Measurements from ENCODE around the gene ITGB4. TPM values are rescaled to one million over a fixed set of nuclear protein-coding genes. Genes with fewer than 3 reads are reported as not detected.

ITGB4 gene
- total and polyA plus RNA-seq, 2 of the 13 experiments (the other 11 are each of a cell fraction or from before 2014, with no cell fraction given) = 6.9 to 14.5 TPM

DNA sequence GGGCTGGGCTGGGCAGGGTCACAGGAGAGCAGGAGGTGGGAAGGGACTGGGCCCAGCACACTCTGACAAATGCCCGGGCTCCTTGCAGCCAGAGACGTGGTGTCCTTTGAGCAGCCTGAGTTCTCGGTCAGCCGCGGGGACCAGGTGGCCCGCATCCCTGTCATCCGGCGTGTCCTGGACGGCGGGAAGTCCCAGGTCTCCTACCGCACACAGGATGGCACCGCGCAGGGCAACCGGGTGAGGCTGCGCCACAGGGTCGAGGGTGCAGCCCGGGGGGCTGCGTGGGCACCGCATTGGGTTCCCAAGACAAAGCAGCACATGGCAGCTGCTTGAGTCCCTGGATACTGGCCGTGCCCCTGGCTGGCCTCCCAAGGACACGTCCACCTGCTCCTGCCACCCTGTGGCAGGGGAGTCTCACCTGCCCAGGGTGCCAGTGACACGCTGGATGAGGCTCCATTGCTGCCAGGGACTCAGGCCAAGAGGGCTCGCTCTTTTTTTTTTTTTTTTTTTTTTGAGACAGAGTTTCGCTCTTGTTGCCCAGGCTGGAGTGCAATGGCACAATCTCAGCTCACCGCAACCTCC, 22.5 kb downstream of the ITGB4 start:
- ATAC-seq (no peak), FAIRE-seq (no peak), DNase-seq (ENCODE audit: low spot score) (no peak)
- WGBS (ENCODE audit: low lambda C conversion rate) = 78% methylated on average over 5 of the region's 25 CpGs
- CTCF ChIA-PET (ENCODE audit: low intra/inter-chr PET ratio, low total read pairs) = no interaction called here
- Histone ChIP-seq H2AFZ (ENCODE audit: low read length) (no peak overlapping the region), H3K4me1 (ENCODE audit: insufficient read depth, low read length) (peaks cover 21% of the 10 kb centered on the region), H3K9ac (ENCODE audit: insufficient read depth, low read depth, low read length) (no peak overlapping the region), H3K27me3 (ENCODE audit: control insufficient read depth in 1 of 2, insufficient read depth in 2 of 2, low read length in 2 of 2) (peaks cover 0 to 4% of the 10 kb centered on the region in 2 experiments; a peak in 2 of 5 replicates), H3K4me3 (replicated peaks in 1 of 3; ENCODE audit: insufficient read depth in 1 of 3, low read depth in 2 of 3, low read length in 3 of 3) (no peak overlapping the region), H3K79me2 (ENCODE audit: insufficient read depth, low read length) (no peaks in the 10 kb centered on the region), H3K9me3 (ENCODE audit: low read length) (no peaks in the 10 kb centered on the region), H3K27ac (ENCODE audit: extremely low read length, insufficient read depth, low read length) (no peak overlapping the region), H3K4me2 (ENCODE audit: low read depth, low read length) (no peak overlapping the region), H4K20me1 (ENCODE audit: insufficient read depth, low read length) (no peaks in the 10 kb centered on the region), H3K36me3 (replicated peaks in 1 of 2; ENCODE audit: control insufficient read depth in 1 of 2, insufficient read depth in 2 of 2, low read length in 2 of 2) (no peaks in the 10 kb centered on the region)
- TF ChIP-seq HNRNPL (IDR thresholded peaks at IDR 0.05; ENCODE audit: low read depth, low read length) (peak; percentile 62; the same call in 1 of the 2 replicates), KMT2B (CRISPR knock-in tag; IDR thresholded peaks at IDR 0.05) (no peak), CTCF (CRISPR knock-in tag; IDR thresholded peaks at IDR 0.05) (0 out of 2 replicates have a peak, but pooled peaks have one; percentile 8)
- intact Hi-C loops (cut with micrococcal nuclease; ENCODE audit: unreplicated experiment) (no loop called here), in situ Hi-C loops (cut with HindIII; ENCODE audit: extremely low pct_ligation_motif_present, low pct_unique_long_range_greater_than_20kb) (no loop called here)
- no TSS peak for BruUV-seq (replicated peaks)
- POLR2A ChIA-PET = no interaction called here

DNA sequence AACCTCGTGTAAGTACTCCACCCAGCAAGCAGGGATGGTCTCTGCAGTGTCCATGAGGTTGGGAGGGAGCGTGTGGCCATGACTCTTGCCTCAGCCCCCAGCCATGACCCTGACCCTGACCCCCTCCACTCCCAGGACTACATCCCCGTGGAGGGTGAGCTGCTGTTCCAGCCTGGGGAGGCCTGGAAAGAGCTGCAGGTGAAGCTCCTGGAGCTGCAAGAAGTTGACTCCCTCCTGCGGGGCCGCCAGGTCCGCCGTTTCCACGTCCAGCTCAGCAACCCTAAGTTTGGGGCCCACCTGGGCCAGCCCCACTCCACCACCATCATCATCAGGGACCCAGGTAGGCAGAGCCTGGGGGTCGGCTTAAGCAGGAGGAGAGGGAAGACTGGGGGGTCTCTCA, 27.4 kb downstream of the ITGB4 start:
- Histone ChIP-seq H3K9me3 (ENCODE audit: low read length) (no peaks in the 10 kb centered on the region), H4K20me1 (ENCODE audit: insufficient read depth, low read length) (no peaks in the 10 kb centered on the region), H3K27me3 (ENCODE audit: control insufficient read depth in 1 of 2, insufficient read depth in 2 of 2, low read length in 2 of 2) (no peaks in the 10 kb centered on the region), H3K27ac (ENCODE audit: extremely low read length, insufficient read depth, low read length) (no peak overlapping the region), H3K4me1 (ENCODE audit: insufficient read depth, low read length) (peaks cover 36% of the 10 kb centered on the region), H3K79me2 (ENCODE audit: insufficient read depth, low read length) (no peaks in the 10 kb centered on the region), H3K4me3 (replicated peaks in 1 of 3; ENCODE audit: insufficient read depth in 1 of 3, low read depth in 2 of 3, low read length in 3 of 3) (no peak overlapping the region), H3K4me2 (ENCODE audit: low read depth, low read length) (no peak overlapping the region), H3K9ac (ENCODE audit: insufficient read depth, low read depth, low read length) (no peak overlapping the region), H3K36me3 (replicated peaks in 1 of 2; ENCODE audit: control insufficient read depth in 1 of 2, insufficient read depth in 2 of 2, low read length in 2 of 2) (no peaks in the 10 kb centered on the region), H2AFZ (ENCODE audit: low read length) (no peak overlapping the region)
- DNase-seq (ENCODE audit: low spot score) (no peak), ATAC-seq (no peak), FAIRE-seq (no peak)
- no TSS peak for BruUV-seq (replicated peaks)
- in situ Hi-C loops (cut with HindIII; ENCODE audit: extremely low pct_ligation_motif_present, low pct_unique_long_range_greater_than_20kb) = no loop called here
- WGBS (ENCODE audit: low lambda C conversion rate) = 26% methylated on average over 4 of the region's 9 CpGs
- intact Hi-C loops (cut with micrococcal nuclease; ENCODE audit: unreplicated experiment) = loop anchor here (1.0 kb wide), 1 partner anchor 115 kb away; the partner anchor contains the start of gene SMIM5
- ChIA-PET CTCF (ENCODE audit: low intra/inter-chr PET ratio, low total read pairs) (interaction anchor here (1.7 to 6.3 kb wide), 3 partner anchors 74 to 148 kb away, joined by 6 to 102 read pairs (median 43); partner anchors contain the start of gene SMIM5), POLR2A (interaction anchor here (1.2 to 2.4 kb wide), 5 partner anchors 11 to 138 kb away, joined by 3 to 20 read pairs (median 8); partner anchors contain the start of gene SMIM5)
- TF ChIP-seq RARA (CRISPR knock-in tag; IDR thresholded peaks at IDR 0.05) (peak; percentile 28; the same call in 1 of the 2 replicates), ZNF782 (CRISPR knock-in tag; IDR thresholded peaks at IDR 0.05; ENCODE audit: borderline replicate concordance) (no peak)
- TF ChIP-seq, protein P1, sequence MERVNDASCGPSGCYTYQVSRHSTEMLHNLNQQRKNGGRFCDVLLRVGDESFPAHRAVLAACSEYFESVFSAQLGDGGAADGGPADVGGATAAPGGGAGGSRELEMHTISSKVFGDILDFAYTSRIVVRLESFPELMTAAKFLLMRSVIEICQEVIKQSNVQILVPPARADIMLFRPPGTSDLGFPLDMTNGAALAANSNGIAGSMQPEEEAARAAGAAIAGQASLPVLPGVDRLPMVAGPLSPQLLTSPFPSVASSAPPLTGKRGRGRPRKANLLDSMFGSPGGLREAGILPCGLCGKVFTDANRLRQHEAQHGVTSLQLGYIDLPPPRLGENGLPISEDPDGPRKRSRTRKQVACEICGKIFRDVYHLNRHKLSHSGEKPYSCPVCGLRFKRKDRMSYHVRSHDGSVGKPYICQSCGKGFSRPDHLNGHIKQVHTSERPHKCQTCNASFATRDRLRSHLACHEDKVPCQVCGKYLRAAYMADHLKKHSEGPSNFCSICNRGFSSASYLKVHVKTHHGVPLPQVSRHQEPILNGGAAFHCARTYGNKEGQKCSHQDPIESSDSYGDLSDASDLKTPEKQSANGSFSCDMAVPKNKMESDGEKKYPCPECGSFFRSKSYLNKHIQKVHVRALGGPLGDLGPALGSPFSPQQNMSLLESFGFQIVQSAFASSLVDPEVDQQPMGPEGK (CRISPR knock-in tag; IDR thresholded peaks at IDR 0.05) = no peak
